ENCODE measurements around the gene SPAG6. TPM values are rescaled to one million over a fixed set of nuclear protein-coding genes. Genes with fewer than 3 reads are reported as not detected.

SPAG6 gene
- total and polyA plus RNA-seq, 4 donors = 0.23 TPM; not detected in 3

GRCh38 chr10:22427101-22427500, 81.8 kb downstream of the SPAG6 start:
- no peak overlapping the region for H3K9ac ChIP-seq (ENCODE audit: low read depth in 1 of 2, low read length in 2 of 2)
- no peak overlapping the region for H3K27ac ChIP-seq (ENCODE audit: low read depth in 1 of 2, low read length in 2 of 2)
- TF ChIP-seq SP1 (IDR thresholded peaks at IDR 0.05) = no peak
- TF ChIP-seq CTCF (IDR thresholded peaks at IDR 0.05; ENCODE audit: low read depth, low read length, missing input control) = no peak
- no peak for TF ChIP-seq JUND (IDR thresholded peaks at IDR 0.05)
- no peak overlapping the region for H3K4me3 ChIP-seq (ENCODE audit: low read depth in 1 of 3, low read length in 3 of 3)
- no peaks in the 10 kb centered on the region for H3K9me3 ChIP-seq (ENCODE audit: control insufficient read depth in 4 of 4, low read length in 3 of 4)
- no peaks in the 10 kb centered on the region for H3K27me3 ChIP-seq (ENCODE audit: control insufficient read depth in 4 of 4, insufficient read depth in 4 of 4, low read length in 3 of 4)
- no peak for DNase-seq (ENCODE audit: low spot score)
- H3K4me1 ChIP-seq (ENCODE audit: control insufficient read depth in 4 of 4, insufficient read depth in 4 of 4, low read length in 3 of 4) = peaks cover 0 to 3% (median 0%) of the 10 kb centered on the region in 4 donors
- no peaks in the 10 kb centered on the region for H3K36me3 ChIP-seq (ENCODE audit: control insufficient read depth in 4 of 4, insufficient read depth in 3 of 4, low read depth in 1 of 4, low read length in 3 of 4)
- WGBS = 79% methylated on average over 3 of the region's 3 CpGs

GRCh38 chr10:22427890-22428571, 82.7 kb downstream of the SPAG6 start:
- Histone ChIP-seq H3K4me3 (ENCODE audit: low read depth in 1 of 3, low read length in 3 of 3) (no peak overlapping the region), H3K36me3 (ENCODE audit: control insufficient read depth in 4 of 4, insufficient read depth in 3 of 4, low read depth in 1 of 4, low read length in 3 of 4) (no peaks in the 10 kb centered on the region), H3K4me1 (ENCODE audit: control insufficient read depth in 4 of 4, insufficient read depth in 4 of 4, low read length in 3 of 4) (peaks cover 0 to 3% (median 0%) of the 10 kb centered on the region in 4 donors), H3K9ac (ENCODE audit: low read depth in 1 of 2, low read length in 2 of 2) (no peak overlapping the region), H3K27me3 (ENCODE audit: control insufficient read depth in 4 of 4, insufficient read depth in 4 of 4, low read length in 3 of 4) (no peaks in the 10 kb centered on the region), H3K9me3 (ENCODE audit: control insufficient read depth in 4 of 4, low read length in 3 of 4) (no peaks in the 10 kb centered on the region), H3K27ac (ENCODE audit: low read depth in 1 of 2, low read length in 2 of 2) (no peak overlapping the region)
- DNase-seq (ENCODE audit: low spot score) = no peak
- TF ChIP-seq NR2F2 (IDR thresholded peaks at IDR 0.05) (no peak), FOXA1 (IDR thresholded peaks at IDR 0.05) (no peak), YY1 (IDR thresholded peaks at IDR 0.05) (no peak), REST (IDR thresholded peaks at IDR 0.05) (no peak), SP1 (IDR thresholded peaks at IDR 0.05) (no peak), HNF4A (conservative IDR thresholded peaks at IDR 0.05) (no peak), RXRA (IDR thresholded peaks at IDR 0.05) (no peak), MAX (IDR thresholded peaks at IDR 0.05) (no peak), GABPA (IDR thresholded peaks at IDR 0.05 in 1 of 2, conservative IDR thresholded peaks at IDR 0.05 in 1 of 2) (no peak), CTCF (IDR thresholded peaks at IDR 0.05; ENCODE audit: low read depth, low read length, missing input control) (no peak), FOXA2 (IDR thresholded peaks at IDR 0.05) (no peak), HNF4G (IDR thresholded peaks at IDR 0.05) (no peak)
- 36% methylated on average over 6 of the region's 6 CpGs for WGBS

All from liver (tissue), 9 donors.